Measurements from ENCODE around the gene PLEKHJ1. TPM values are rescaled to one million over a fixed set of nuclear protein-coding genes. Genes with fewer than 3 reads are reported as not detected.

Gene PLEKHJ1
- polyA plus RNA-seq, 1 donor from 2014 or later, result 219 TPM

DNA sequence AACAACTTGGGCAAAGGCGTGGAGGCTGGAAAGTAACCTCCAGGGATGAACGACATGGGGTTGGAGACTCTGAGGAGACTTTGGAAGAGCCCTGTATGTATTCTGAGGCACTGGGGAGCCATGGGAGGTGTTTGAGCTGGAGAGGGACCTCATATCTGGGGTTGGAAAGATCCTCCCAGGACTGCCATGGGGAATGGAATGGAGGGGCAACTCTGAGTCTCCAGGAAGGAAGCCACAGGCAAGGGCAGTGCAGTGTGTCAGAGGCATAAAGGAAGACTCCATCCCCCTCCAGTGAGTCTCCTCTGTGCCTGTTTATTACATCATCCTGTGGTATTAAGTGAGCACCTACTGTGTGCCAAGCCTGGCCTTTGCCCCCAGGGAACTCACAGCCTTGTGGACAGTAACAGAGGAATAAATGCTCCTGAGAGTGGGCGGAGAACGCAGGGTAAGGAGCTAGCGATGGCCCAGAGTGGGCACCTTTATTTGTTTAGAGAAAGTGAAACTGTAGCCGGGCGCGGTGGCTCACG is 38.1 kb upstream of the PLEKHJ1 start:
- Histone ChIP-seq H2AFZ (ENCODE audit: low read depth, low read length) (no peak overlapping the region), H3K27ac (ENCODE audit: low read length) (no peak overlapping the region), H3F3A (ENCODE audit: insufficient read depth, low read length, poor library complexity, severe bottlenecking) (peaks cover 4% of the 10 kb centered on the region), H3K9me3 (ENCODE audit: low read length) (no peaks in the 10 kb centered on the region), H3K4me2 (ENCODE audit: low read length) (no peak overlapping the region), H3K36me3 (ENCODE audit: insufficient read depth, low read length) (no peaks in the 10 kb centered on the region), H3K4me3 (ENCODE audit: low read length) (peak overlapping the region; percentile 99), H4K20me1 (ENCODE audit: insufficient read depth) (peaks cover 42% of the 10 kb centered on the region), H3K79me2 (replicated peaks; ENCODE audit: insufficient read depth, low read length) (peaks cover 42% of the 10 kb centered on the region), H3K27me3 (ENCODE audit: insufficient read depth, low read depth, low read length) (no peaks in the 10 kb centered on the region), H3K9ac (ENCODE audit: low read length) (peak overlapping the region; percentile 40), H3K9me2 (ENCODE audit: insufficient read depth, low read length) (no peaks in the 10 kb centered on the region)
- no peak for TF ChIP-seq EZH2 (IDR thresholded peaks at IDR 0.05; ENCODE audit: borderline replicate concordance, insufficient read depth, low read length, poor library complexity, severe bottlenecking)
- TF ChIP-seq MXI1 (conservative IDR thresholded peaks at IDR 0.05; ENCODE audit: poor library complexity, severe bottlenecking), result no peak
- TF ChIP-seq, protein P1, sequence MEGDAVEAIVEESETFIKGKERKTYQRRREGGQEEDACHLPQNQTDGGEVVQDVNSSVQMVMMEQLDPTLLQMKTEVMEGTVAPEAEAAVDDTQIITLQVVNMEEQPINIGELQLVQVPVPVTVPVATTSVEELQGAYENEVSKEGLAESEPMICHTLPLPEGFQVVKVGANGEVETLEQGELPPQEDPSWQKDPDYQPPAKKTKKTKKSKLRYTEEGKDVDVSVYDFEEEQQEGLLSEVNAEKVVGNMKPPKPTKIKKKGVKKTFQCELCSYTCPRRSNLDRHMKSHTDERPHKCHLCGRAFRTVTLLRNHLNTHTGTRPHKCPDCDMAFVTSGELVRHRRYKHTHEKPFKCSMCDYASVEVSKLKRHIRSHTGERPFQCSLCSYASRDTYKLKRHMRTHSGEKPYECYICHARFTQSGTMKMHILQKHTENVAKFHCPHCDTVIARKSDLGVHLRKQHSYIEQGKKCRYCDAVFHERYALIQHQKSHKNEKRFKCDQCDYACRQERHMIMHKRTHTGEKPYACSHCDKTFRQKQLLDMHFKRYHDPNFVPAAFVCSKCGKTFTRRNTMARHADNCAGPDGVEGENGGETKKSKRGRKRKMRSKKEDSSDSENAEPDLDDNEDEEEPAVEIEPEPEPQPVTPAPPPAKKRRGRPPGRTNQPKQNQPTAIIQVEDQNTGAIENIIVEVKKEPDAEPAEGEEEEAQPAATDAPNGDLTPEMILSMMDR (IDR thresholded peaks at IDR 0.05; ENCODE audit: poor library complexity, severe bottlenecking), result no peak
- TF ChIP-seq RAD21 (conservative IDR thresholded peaks at IDR 0.05), result no peak
- no peak for TF ChIP-seq SMC3 (conservative IDR thresholded peaks at IDR 0.05; ENCODE audit: poor library complexity)
- TF ChIP-seq EP300 (conservative IDR thresholded peaks at IDR 0.05; ENCODE audit: poor library complexity, severe bottlenecking), result no peak
- TF ChIP-seq REST (IDR thresholded peaks at IDR 0.05; ENCODE audit: borderline replicate concordance), result no peak

DNA sequence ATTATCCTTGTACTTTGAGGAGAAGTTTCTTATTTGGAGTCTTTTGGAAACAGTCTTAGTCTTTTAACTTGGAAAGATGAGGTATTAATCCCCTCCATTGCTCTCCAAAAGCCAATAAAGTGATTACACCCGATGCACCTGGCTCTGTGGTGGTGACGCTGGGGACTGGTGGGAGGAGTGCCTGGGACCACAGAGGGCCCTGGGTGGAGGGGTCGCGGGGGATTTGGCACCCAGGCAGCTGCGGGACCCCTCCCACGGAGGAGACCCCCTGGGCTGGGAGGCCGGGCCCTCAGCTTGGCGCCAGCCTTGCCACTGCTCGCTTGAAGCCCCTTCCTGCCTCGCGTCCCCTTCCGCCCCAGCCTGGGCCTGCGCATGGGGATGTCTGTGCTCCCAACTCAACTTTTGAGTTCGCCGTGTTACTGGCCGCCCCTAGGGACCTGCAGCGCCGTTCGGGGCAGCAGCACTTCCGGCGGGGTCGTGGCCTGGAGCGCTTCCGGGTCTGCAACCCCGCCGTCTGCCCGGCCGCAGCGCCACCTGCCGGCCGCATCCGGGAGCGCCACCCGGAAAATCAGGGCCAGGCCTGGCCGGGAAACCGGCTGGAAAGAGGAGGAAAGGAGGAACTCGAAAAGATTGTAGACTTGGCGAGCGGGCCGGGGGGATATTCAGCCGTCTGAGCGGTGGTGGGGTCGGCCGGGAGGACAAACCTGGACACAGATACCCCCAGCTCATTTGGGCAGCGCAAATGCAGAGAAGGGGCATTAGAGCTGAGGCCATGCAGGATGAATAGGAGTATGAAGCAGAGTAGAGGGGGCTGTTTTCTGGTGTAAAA is 37.4 kb upstream of the PLEKHJ1 start:
- Histone ChIP-seq H3K9me3 (ENCODE audit: low read length) (no peaks in the 10 kb centered on the region), H3K9me2 (ENCODE audit: insufficient read depth, low read length) (no peaks in the 10 kb centered on the region), H2AFZ (ENCODE audit: low read depth, low read length) (no peak overlapping the region), H3K36me3 (ENCODE audit: insufficient read depth, low read length) (no peaks in the 10 kb centered on the region), H3K27ac (ENCODE audit: low read length) (peak overlapping the region; percentile 24), H3K27me3 (ENCODE audit: insufficient read depth, low read depth, low read length) (no peaks in the 10 kb centered on the region), H4K20me1 (ENCODE audit: insufficient read depth) (peaks cover 42% of the 10 kb centered on the region), H3K79me2 (replicated peaks; ENCODE audit: insufficient read depth, low read length) (peaks cover 42% of the 10 kb centered on the region), H3K9ac (ENCODE audit: low read length) (peak overlapping the region; percentile 40), H3K4me2 (ENCODE audit: low read length) (peak overlapping the region; percentile 14), H3K4me3 (ENCODE audit: low read length) (peak overlapping the region; percentile 99), H3F3A (ENCODE audit: insufficient read depth, low read length, poor library complexity, severe bottlenecking) (peaks cover 4% of the 10 kb centered on the region)
- TF ChIP-seq MXI1 (conservative IDR thresholded peaks at IDR 0.05; ENCODE audit: poor library complexity, severe bottlenecking), result peak; percentile 58
- peak; percentile 86 for TF ChIP-seq SMC3 (conservative IDR thresholded peaks at IDR 0.05; ENCODE audit: poor library complexity)
- no peak for TF ChIP-seq TAF1 (IDR thresholded peaks at IDR 0.05; ENCODE audit: low read depth)
- peak; percentile 71 for TF ChIP-seq RAD21 (conservative IDR thresholded peaks at IDR 0.05)
- TF ChIP-seq, protein P1 (IDR thresholded peaks at IDR 0.05; ENCODE audit: poor library complexity, severe bottlenecking), result peak; percentile 96

Data from neural cell (in vitro differentiated cells).